Measurements from ENCODE around the gene FLNB.

Gene FLNB

GRCh38 chr3:58028902-58029301, 20.7 kb downstream of the FLNB start:
- Histone ChIP-seq H3K9me3 (ENCODE audit: insufficient read depth, low read depth, low read length) (no peaks in the 10 kb centered on the region), H3K9me2 (replicated peaks; ENCODE audit: low read depth, low read length) (no peaks in the 10 kb centered on the region), H3K36me3 (ENCODE audit: insufficient read depth, low read length) (no peaks in the 10 kb centered on the region), H3K27me3 (ENCODE audit: insufficient read depth, low read length, poor library complexity, severe bottlenecking) (no peaks in the 10 kb centered on the region), H3K4me1 (ENCODE audit: insufficient read depth, low read length, poor library complexity, severe bottlenecking) (no peaks in the 10 kb centered on the region), H3F3A (ENCODE audit: low read depth) (no peaks in the 10 kb centered on the region), H3K4me2 (ENCODE audit: low read depth, low read length, poor library complexity, severe bottlenecking) (no peak overlapping the region), H2AFZ (ENCODE audit: low read length) (no peak overlapping the region), H3K4me3 (ENCODE audit: low read length, poor library complexity, severe bottlenecking) (no peak overlapping the region), H3K9ac (ENCODE audit: low read depth, low read length, poor library complexity, severe bottlenecking) (no peak overlapping the region), H4K20me1 (ENCODE audit: insufficient read depth, low read length, poor library complexity, severe bottlenecking) (no peaks in the 10 kb centered on the region), H3K79me2 (ENCODE audit: insufficient read depth, low read length) (peaks cover 28% of the 10 kb centered on the region; the same call in 1 of the 2 replicates)
- TF ChIP-seq CTCF (conservative IDR thresholded peaks at IDR 0.05; ENCODE audit: low read length): no peak

DNA sequence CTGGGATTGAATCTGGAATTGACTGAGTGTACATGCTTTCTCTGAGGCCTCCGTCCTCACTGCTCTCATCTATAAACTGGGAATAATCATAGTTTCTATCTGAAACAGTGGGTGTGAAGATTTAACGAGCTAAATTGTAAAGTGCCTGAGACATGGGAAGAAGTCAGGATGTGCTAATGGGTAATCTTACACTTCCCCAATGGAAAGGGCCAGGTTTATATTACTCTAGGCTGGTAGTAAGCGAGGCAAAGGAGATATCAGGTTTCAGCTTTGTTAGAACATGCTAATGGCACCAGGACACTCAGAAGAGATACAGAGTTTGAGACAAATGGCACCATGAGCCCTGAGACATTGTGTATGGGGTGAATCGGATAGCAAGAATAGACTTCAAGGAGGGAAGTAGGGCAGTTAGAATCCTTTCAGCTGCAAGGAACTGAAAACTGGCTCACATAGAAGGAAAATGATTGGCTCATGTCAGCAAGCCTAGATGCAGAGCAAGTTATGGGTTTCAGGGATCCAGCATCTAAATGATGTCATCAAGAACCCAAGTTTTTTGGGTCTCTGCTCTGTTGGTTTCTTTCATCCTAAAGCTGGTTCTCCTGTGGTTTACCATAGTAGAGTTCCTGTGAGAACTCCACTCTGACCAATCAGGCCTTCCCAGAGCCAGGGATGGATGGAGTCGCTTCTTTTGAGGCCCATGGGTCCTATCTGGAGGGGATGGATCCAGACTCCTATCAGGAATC, 21.8 kb downstream of the FLNB start:
- no peaks in the 10 kb centered on the region for H3K9me3 ChIP-seq (ENCODE audit: insufficient read depth, low read depth, low read length)
- no peaks in the 10 kb centered on the region for H3K36me3 ChIP-seq (ENCODE audit: insufficient read depth, low read length)
- H3K9ac ChIP-seq (ENCODE audit: low read depth, low read length, poor library complexity, severe bottlenecking): no peak overlapping the region
- no peaks in the 10 kb centered on the region for H3K27me3 ChIP-seq (ENCODE audit: insufficient read depth, low read length, poor library complexity, severe bottlenecking)
- no peaks in the 10 kb centered on the region for H3F3A ChIP-seq (ENCODE audit: low read depth)
- H3K4me1 ChIP-seq (ENCODE audit: insufficient read depth, low read length, poor library complexity, severe bottlenecking): peaks cover 6% of the 10 kb centered on the region
- TF ChIP-seq CTCF (conservative IDR thresholded peaks at IDR 0.05; ENCODE audit: low read length): no peak
- no peak for TF ChIP-seq EZH2phosphoT487 (IDR thresholded peaks at IDR 0.05; ENCODE audit: borderline replicate concordance)
- H3K9me2 ChIP-seq (replicated peaks; ENCODE audit: low read depth, low read length): no peaks in the 10 kb centered on the region
- no peak overlapping the region for H2AFZ ChIP-seq (ENCODE audit: low read length)
- H4K20me1 ChIP-seq (ENCODE audit: insufficient read depth, low read length, poor library complexity, severe bottlenecking): no peaks in the 10 kb centered on the region
- H3K4me2 ChIP-seq (ENCODE audit: low read depth, low read length, poor library complexity, severe bottlenecking): no peak overlapping the region
- H3K79me2 ChIP-seq (ENCODE audit: insufficient read depth, low read length): peaks cover 31% of the 10 kb centered on the region; the same call in 1 of the 2 replicates
- H3K4me3 ChIP-seq (ENCODE audit: low read length, poor library complexity, severe bottlenecking): no peak overlapping the region

DNA sequence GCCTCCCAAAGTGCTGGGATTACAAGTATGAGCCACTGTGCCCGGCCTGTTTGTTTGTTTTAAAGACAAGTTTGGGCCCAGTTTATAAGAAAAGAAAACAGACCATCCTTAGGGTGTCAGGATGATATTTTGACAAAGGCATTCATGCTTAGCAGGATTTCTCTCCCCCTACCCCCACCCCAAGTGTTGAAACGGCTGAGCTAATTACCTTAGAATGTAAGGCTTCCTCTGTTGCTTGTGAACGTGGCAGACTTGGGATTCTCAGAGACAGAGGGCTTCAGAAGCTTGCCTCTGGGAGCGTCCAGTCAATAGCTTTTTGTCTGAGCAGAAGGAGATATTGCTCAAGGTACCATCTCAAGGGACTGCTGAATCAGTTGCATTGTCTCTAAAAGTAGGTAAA, 24.0 kb downstream of the FLNB start:
- no peaks in the 10 kb centered on the region for H3K36me3 ChIP-seq (ENCODE audit: insufficient read depth, low read length)
- no peak overlapping the region for H3K4me2 ChIP-seq (ENCODE audit: low read depth, low read length, poor library complexity, severe bottlenecking)
- H3K9ac ChIP-seq (ENCODE audit: low read depth, low read length, poor library complexity, severe bottlenecking): no peak overlapping the region
- TF ChIP-seq EZH2phosphoT487 (IDR thresholded peaks at IDR 0.05; ENCODE audit: borderline replicate concordance) (no peak), CTCF (conservative IDR thresholded peaks at IDR 0.05; ENCODE audit: low read length) (no peak)
- no peak overlapping the region for H3K4me3 ChIP-seq (ENCODE audit: low read length, poor library complexity, severe bottlenecking)
- no peaks in the 10 kb centered on the region for H4K20me1 ChIP-seq (ENCODE audit: insufficient read depth, low read length, poor library complexity, severe bottlenecking)
- H3F3A ChIP-seq (ENCODE audit: low read depth): no peaks in the 10 kb centered on the region
- H3K9me2 ChIP-seq (replicated peaks; ENCODE audit: low read depth, low read length): no peaks in the 10 kb centered on the region
- peaks cover 22% of the 10 kb centered on the region for H3K4me1 ChIP-seq (ENCODE audit: insufficient read depth, low read length, poor library complexity, severe bottlenecking)
- no peaks in the 10 kb centered on the region for H3K27me3 ChIP-seq (ENCODE audit: insufficient read depth, low read length, poor library complexity, severe bottlenecking)
- H2AFZ ChIP-seq (ENCODE audit: low read length): no peak overlapping the region
- no peaks in the 10 kb centered on the region for H3K9me3 ChIP-seq (ENCODE audit: insufficient read depth, low read depth, low read length)
- H3K79me2 ChIP-seq (ENCODE audit: insufficient read depth, low read length): peaks cover 20% of the 10 kb centered on the region; the same call in 1 of the 2 replicates

Data from Loucy (cell line).